Small intestine (tissue), 16 donors: Measurements from ENCODE around the gene UGT1A7. TPM values are rescaled to one million over a fixed set of nuclear protein-coding genes. Genes with fewer than 3 reads are reported as not detected.
"Not testable (repeated sequence)": the region's sequence is repeated elsewhere in the genome, so short reads cannot be mapped to it uniquely, and the experiment has no call there.

Experiments used
- DNase-seq, 2 donors: peaks; one replicate each; pipeline versions ENCODE4 v3.0.0 to v3.0.0-alpha.2; 2013
- FAIRE-seq: peaks from 2 replicates; lab custom pipeline; 2012; peaks lifted over from hg19 to GRCh38; lab: Jason Lieb, UNC
- H3K27ac ChIP-seq, 3 donors: one replicate each; pipeline ENCODE4 v1.5.1; 2013; ENCODE audit warnings: low read length in 2 of 3, mild to moderate bottlenecking in 2 of 3, control low read depth in 1 of 3, inconsistent platforms in 1 of 3, low read depth in 1 of 3, moderate library complexity in 1 of 3
- H3K27me3 ChIP-seq, 3 donors: one replicate each; pipeline ENCODE4 v1.6.1; 2013; ENCODE audit warnings: low read length in 3 of 3, inconsistent platforms in 1 of 3; ENCODE audit not compliant: control insufficient read depth in 3 of 3, insufficient read depth in 3 of 3
- H3K36me3 ChIP-seq, 3 donors: one replicate each; pipeline ENCODE4 v1.6.1; 2013; ENCODE audit warnings: low read length in 3 of 3, inconsistent platforms in 1 of 3, low read depth in 1 of 3, mild to moderate bottlenecking in 1 of 3, moderate library complexity in 1 of 3; ENCODE audit not compliant: control insufficient read depth in 3 of 3, insufficient read depth in 2 of 3
- H3K4me1 ChIP-seq, 3 donors: one replicate each; pipeline ENCODE4 v1.6.1; 2013; ENCODE audit warnings: low read length in 2 of 3, inconsistent platforms in 1 of 3, low read depth in 1 of 3, mild to moderate bottlenecking in 1 of 3, moderate library complexity in 1 of 3; ENCODE audit not compliant: control insufficient read depth in 3 of 3, insufficient read depth in 2 of 3
- H3K4me3 ChIP-seq, 3 donors: one replicate each; pipeline ENCODE4 v1.5.1; 2013; ENCODE audit warnings: low read length in 3 of 3, control low read depth in 1 of 3, inconsistent platforms in 1 of 3, low read depth in 1 of 3, mild to moderate bottlenecking in 1 of 3, moderate library complexity in 1 of 3
- H3K9me3 ChIP-seq, 2 donors: one replicate each; pipeline ENCODE4 v1.6.1; 2013; ENCODE audit warnings: low read depth in 1 of 2, low read length in 1 of 2; ENCODE audit not compliant: control insufficient read depth in 2 of 2, insufficient read depth in 1 of 2
- whole genome bisulfite sequencing, 3 donors: extraction: QIAGEN DNeasy Blood & Tissue Kit; methylation state at CpG; one replicate each; pipeline ENCODE4 v1.1.7; 2013; 5-methylcytosine and 5-hydroxymethylcytosine counted together
- long read RNA-seq, 10 donors: transcript quantifications; one replicate each; lab custom pipeline, GENCODE V29; 2026
- polyA plus RNA-seq, 4 donors: library from polyadenylated mRNA; stranded (reverse) in 3 of 4; unstranded in 1 of 4; fragments of 200-250 nt in 3 of 4; fragments of 120-200 nt in 1 of 4; gene quantifications; one replicate each; pipeline versions ENCODE4 v1.2.1 to v1.2.3, GENCODE V29; 2013
- donor health status: healthy with polysubstance abuse.
- donor health status: control.
- donor health status: control.
- donor health status: Bipolar disorder and iron deficiency.
- donor health status: healthy.

Gene UGT1A7
- 1 to 10 TPM in 1 of 4 donors, under 1 TPM in 2, not detected in 1; 0.03 to 9.6 (median 0.19) TPM for polyA plus RNA-seq
- long read RNA-seq, donor 1: 0 reads
- long read RNA-seq, donor 2: 0 reads
- long read RNA-seq, donor 3: 0 reads
- long read RNA-seq, donor 4: 0 reads
- long read RNA-seq, donor 5: 0 reads
- long read RNA-seq, donor 6: 0 reads
- long read RNA-seq, donor 7: 0 reads
- long read RNA-seq, donor 8: 0 reads
- long read RNA-seq, donor 9: 0 reads
- long read RNA-seq, donor 10: 0 reads

DNA sequence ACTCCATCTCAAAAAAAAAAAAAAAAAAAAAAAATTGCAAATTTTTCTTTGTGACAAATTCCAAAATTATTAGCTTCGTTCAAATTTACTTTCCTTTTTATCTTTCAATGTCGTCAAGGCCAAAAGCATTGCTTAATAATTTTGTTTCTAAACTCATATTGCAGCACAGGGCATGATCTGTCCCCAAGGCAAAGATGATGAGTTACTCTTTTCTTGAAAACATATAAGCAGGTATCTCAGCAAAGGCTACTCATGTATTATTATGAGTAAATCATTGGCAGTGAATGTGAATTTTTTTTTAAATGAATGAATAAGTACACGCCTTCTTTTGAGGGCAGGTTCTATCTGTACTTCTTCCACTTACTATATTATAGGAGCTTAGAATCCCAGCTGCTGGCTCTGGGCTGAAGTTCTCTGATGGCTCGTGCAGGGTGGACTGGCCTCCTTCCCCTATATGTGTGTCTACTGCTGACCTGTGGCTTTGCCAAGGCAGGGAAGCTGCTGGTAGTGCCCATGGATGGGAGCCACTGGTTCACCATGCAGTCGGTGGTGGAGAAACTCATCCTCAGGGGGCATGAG is at the start of gene UGT1A7:
UGT1A7 (plus strand) TSS at position 381 of the 579 bp plus-strand sequence; CDS start at position 418, 37 bp downstream.
- Histone ChIP-seq H3K9me3 (no peaks in the 10 kb centered on the region), H3K27ac (no peak within 1 kb of the TSS), H3K27me3 (peaks cover 0 to 2% (median 0%) of the 10 kb centered on the region in 3 donors), H3K4me3 (no peak within 1 kb of the TSS), H3K36me3 (no peaks in the 10 kb centered on the region), H3K4me1 (peaks cover 0 to 2% (median 0%) of the 10 kb centered on the region in 3 donors)
- FAIRE-seq: no peak
- WGBS, 3 donors: 74 to 86% (median 82%) methylated on average over 5 of the region's 5 CpGs
- no peak for DNase-seq

DNA sequence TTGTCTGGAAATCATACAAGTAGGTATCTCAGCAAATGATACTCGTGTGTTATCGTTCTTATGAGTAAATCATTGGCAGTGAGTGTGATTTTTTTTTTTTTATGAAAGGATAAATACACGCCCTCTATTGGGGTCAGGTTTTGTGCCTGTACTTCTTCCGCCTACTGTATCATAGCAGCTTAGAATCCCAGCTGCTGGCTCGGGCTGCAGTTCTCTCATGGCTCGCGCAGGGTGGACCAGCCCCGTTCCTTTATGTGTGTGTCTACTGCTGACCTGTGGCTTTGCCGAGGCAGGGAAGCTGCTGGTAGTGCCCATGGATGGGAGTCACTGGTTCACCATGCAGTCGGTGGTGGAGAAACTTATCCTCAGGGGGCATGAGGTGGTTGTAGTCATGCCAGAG is 45.4 kb upstream of the UGT1A7 start, which contains the start of gene UGT1A10:
UGT1A10 (plus strand) TSS at position 143 of the 400 bp plus-strand sequence; CDS start at position 218, 75 bp downstream.
- H3K27me3 ChIP-seq, H3K9me3 ChIP-seq, FAIRE-seq, H3K36me3 ChIP-seq, H3K4me1 ChIP-seq: not testable (repeated sequence)
- H3K27ac ChIP-seq: peak within 1 kb of the TSS in 1 of 3 donors; percentile 68
- peak within 1 kb of the TSS in 1 of 3 donors; percentile 55 for H3K4me3 ChIP-seq
- WGBS, 3 donors: 22 to 68% (median 31%) methylated on average over 10 of the region's 10 CpGs
- DNase-seq: peak in 1 of 2 donors; percentile 84

DNA sequence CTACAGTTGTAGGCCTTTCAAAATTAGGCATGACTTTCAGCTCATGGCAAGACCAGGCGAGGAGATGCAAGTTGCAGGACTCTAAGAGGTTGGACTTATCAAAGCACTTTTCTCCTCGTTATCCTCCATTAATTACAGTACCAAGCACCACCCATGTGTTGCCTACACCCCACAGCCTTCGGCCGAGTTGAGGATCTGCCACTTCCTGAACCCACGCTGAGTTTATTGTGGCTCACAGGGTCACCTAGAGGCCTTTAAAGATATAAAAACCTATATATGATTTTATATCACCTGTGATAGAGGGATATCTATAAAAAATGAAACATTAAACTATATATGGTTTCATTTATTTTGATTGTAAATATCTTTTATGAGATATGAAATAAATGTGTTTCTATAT is 42.9 kb upstream of the UGT1A7 start:
- H3K4me1 ChIP-seq: peaks cover 0 to 6% (median 0%) of the 10 kb centered on the region in 3 donors
- H3K27ac ChIP-seq: no peak overlapping the region
- H3K4me3 ChIP-seq: peak overlapping the region in 1 of 3 donors; percentile 31

DNA sequence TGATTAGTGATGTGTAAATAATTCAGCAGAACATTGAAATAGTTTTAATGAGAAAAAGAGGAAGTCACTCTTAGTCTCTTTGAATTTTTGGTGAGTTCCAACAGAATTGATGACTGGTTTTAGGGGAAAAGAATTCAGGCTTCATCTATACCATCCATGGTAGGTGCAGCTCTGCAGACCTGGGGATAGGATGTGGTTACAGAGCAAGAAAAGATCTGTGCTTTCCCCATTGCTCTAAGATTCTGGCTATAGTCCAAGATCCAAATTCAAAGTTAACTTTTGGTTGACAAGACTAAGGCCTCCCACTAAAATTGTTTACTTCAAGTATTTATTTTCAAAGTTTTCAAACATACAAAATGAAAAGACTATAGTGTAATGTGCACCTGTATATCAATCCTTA is 41.8 kb upstream of the UGT1A7 start:
- peaks cover 0 to 5% of the 10 kb centered on the region in 2 donors for H3K9me3 ChIP-seq
- H3K4me3 ChIP-seq: no peak overlapping the region
- FAIRE-seq: no peak
- H3K27ac ChIP-seq: no peak overlapping the region
- H3K36me3 ChIP-seq: no peaks in the 10 kb centered on the region
- H3K27me3 ChIP-seq: no peaks in the 10 kb centered on the region
- DNase-seq: no peak
- H3K4me1 ChIP-seq: peaks cover 0 to 6% (median 0%) of the 10 kb centered on the region in 3 donors

More for the DNA sequence above, 42.9 kb upstream of the UGT1A7 start:
- no peaks in the 10 kb centered on the region for H3K27me3 ChIP-seq
- H3K9me3 ChIP-seq: peaks cover 0 to 5% of the 10 kb centered on the region in 2 donors
- H3K36me3 ChIP-seq: no peaks in the 10 kb centered on the region
- DNase-seq (peak in 1 of 2 donors; percentile 84), FAIRE-seq (peak; percentile 86)
- WGBS, 3 donors: 16 to 39% (median 28%) methylated on average over 5 of the region's 5 CpGs

DNA sequence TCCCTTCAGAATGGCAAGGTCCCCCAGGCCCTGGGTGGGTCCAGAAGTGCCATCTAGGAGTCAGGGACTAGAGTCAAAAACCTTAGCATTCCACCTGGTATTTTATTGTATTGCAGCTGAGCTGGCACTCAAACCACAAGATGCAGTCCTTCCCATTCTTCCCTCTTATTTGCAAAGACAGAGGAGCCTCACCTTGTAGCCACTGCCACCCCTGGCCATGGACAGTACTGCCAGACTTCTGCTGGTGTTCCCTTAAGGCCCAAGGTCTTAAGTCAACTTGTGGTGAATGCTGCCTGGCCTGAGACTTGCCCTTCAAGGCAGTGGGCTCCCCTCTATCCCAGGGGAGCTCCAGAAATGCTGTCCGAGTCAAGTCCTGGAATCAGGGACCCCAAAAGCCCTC is 38.6 kb upstream of the UGT1A7 start:
- Histone ChIP-seq H3K4me1 (peaks cover 0 to 6% (median 0%) of the 10 kb centered on the region in 3 donors), H3K36me3 (no peaks in the 10 kb centered on the region), H3K27me3 (no peaks in the 10 kb centered on the region), H3K27ac (no peak overlapping the region), H3K4me3 (no peak overlapping the region), H3K9me3 (peaks cover 5 to 16% of the 10 kb centered on the region in 2 donors)
- 88 to 93% (median 92%) methylated on average over 1 of the region's 1 CpG for WGBS, 3 donors
- FAIRE-seq: no peak
- peak in 1 of 2 donors; percentile 31 for DNase-seq

DNA sequence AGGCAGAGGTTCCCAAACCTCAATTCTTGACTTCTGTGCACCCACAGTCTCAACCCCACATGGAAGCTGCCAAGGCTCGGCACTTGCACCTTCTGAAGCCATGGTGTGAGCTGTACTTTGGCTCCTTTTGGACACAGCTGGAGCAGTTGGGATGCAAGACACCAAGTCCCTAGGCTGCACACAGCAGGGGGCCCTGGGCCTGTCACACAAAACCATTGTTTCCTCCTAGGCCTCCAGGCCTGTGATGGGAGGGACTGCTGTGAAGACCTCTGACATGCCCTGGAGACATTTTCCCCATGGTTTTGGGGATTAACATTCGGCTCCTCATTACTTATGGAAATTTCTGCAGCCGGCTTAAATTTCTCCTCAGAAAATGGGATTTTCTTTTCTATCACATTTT is 35.7 kb upstream of the UGT1A7 start:
- not testable (repeated sequence) for FAIRE-seq
- WGBS, 3 donors: 90 to 97% (median 91%) methylated on average over 3 of the region's 3 CpGs
- H3K9me3 ChIP-seq: peaks cover 5 to 16% of the 10 kb centered on the region in 2 donors

DNA sequence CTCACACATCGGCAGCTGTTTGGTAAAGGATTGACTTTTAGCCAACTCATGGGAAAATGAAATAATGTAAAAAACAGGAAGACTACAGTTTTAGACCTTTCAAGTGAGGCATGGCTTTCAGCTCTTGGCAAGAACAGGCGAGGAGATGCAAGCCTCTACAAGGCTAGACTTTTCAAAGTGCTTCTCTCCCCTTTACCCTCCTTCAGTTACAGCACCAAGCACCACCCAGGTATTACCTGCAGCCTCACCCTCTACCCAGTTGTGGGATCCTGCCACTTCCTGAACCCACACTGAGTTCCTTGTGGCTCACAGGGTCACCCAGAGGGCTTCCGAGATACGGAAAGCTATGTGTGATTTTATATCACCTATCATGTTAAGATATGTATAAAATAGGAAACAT is 30.7 kb upstream of the UGT1A7 start:
- Histone ChIP-seq H3K4me3 (no peak overlapping the region), H3K27ac (no peak overlapping the region)

More for the DNA sequence above, 35.7 kb upstream of the UGT1A7 start:
- H3K27me3 ChIP-seq, H3K27ac ChIP-seq, H3K4me3 ChIP-seq, H3K4me1 ChIP-seq, DNase-seq, H3K36me3 ChIP-seq: not testable (repeated sequence)

DNA sequence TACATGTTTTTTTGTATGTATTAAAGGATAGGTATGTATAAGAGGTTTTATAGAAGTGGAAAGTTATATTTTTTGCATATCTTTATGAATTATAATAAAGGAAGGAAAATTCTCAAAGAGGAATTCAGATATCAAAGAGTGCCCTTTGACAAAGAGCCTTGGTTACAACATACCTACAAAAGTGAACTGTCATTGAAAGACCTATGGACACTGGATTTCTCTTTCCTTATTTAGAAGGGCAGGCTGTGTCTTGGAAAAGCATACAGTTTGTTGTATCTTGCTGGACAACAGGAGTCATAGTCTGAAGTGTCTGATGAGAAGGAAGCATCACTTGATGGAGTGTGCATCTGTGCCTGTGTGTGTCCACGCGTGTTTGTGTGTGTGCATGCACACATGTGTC is 30.3 kb upstream of the UGT1A7 start:
- H3K36me3 ChIP-seq: no peaks in the 10 kb centered on the region
- peaks cover 0 to 3% of the 10 kb centered on the region in 2 donors for H3K9me3 ChIP-seq
- H3K4me3 ChIP-seq: no peak overlapping the region
- WGBS, 3 donors: 95 to 100% (median 98%) methylated on average over 2 of the region's 2 CpGs
- H3K4me1 ChIP-seq: no peaks in the 10 kb centered on the region
- no peak for FAIRE-seq
- H3K27ac ChIP-seq: no peak overlapping the region
- no peak for DNase-seq
- no peaks in the 10 kb centered on the region for H3K27me3 ChIP-seq

More for the DNA sequence above, 30.7 kb upstream of the UGT1A7 start:
- H3K4me1 ChIP-seq: no peaks in the 10 kb centered on the region
- WGBS, 3 donors: 70 to 83% (median 72%) methylated on average over 4 of the region's 4 CpGs
- peaks cover 1 to 5% of the 10 kb centered on the region in 2 donors for H3K9me3 ChIP-seq
- no peaks in the 10 kb centered on the region for H3K27me3 ChIP-seq
- no peaks in the 10 kb centered on the region for H3K36me3 ChIP-seq
- DNase-seq (no peak), FAIRE-seq (no peak)
